HEK293 (cell line): ENCODE results near the gene ENO2.

Experiments
- AEBP2 ChIP-seq: fragments of 450-650 bp; formaldehyde crosslinking; IDR thresholded peaks from 2 replicates; pipeline ENCODE4 v1.5.1; 2016; ENCODE audit warnings: missing biosample characterization, missing genetic modification characterization, borderline replicate concordance
- IKZF3 ChIP-seq: fragments of 450-650 bp; IDR thresholded peaks from 2 replicates; pipeline ENCODE4 v1.5.0; 2018; ENCODE audit warnings: missing biosample characterization, mild to moderate bottlenecking, missing genetic modification characterization, moderate library complexity
- KLF9 ChIP-seq: fragments of 450-650 bp; formaldehyde crosslinking; IDR thresholded peaks from 2 replicates; pipeline ENCODE4 v1.5.1; 2016; ENCODE audit warnings: missing biosample characterization, missing genetic modification characterization, low read depth
- OVOL3 ChIP-seq: fragments of 450-650 bp; formaldehyde crosslinking; IDR thresholded peaks from 2 replicates; pipeline ENCODE4 v1.5.1; 2016; ENCODE audit warnings: missing biosample characterization, missing genetic modification characterization
- PRDM4 ChIP-seq: fragments of 450-650 bp; formaldehyde crosslinking; IDR thresholded peaks from 2 replicates; pipeline ENCODE4 v1.5.1; 2017; ENCODE audit warnings: missing biosample characterization, missing genetic modification characterization
- SETDB1 ChIP-seq: IDR thresholded peaks from one replicate; pipeline ENCODE4 v1.6.1; 2017; ENCODE audit warnings: mild to moderate bottlenecking, low read length, moderate library complexity, mixed read lengths; ENCODE audit not compliant: insufficient read length
- ZBTB11 ChIP-seq: fragments of 450-650 bp; formaldehyde crosslinking; conservative IDR thresholded peaks from 2 replicates; pipeline ENCODE4 v1.5.1; 2016; ENCODE audit warnings: low read depth, missing biosample characterization, missing genetic modification characterization
- ZBTB7A ChIP-seq: fragments of 450-650 bp; formaldehyde crosslinking; IDR thresholded peaks from 2 replicates; pipeline ENCODE4 v1.5.1; 2016; ENCODE audit warnings: low read depth, missing biosample characterization, missing genetic modification characterization
- ZEB2 ChIP-seq: fragments of 450-650 bp; formaldehyde crosslinking; IDR thresholded peaks from 2 replicates; pipeline ENCODE4 v1.5.1; 2016; ENCODE audit warnings: missing biosample characterization, missing genetic modification characterization
- ZNF10 ChIP-seq: fragments of 450-650 bp; formaldehyde crosslinking; IDR thresholded peaks from 2 replicates; pipeline ENCODE4 v1.5.1; 2017; ENCODE audit warnings: missing biosample characterization, missing genetic modification characterization
- ZNF146 ChIP-seq: fragments of 450-650 bp; formaldehyde crosslinking; IDR thresholded peaks from 2 replicates; pipeline ENCODE4 v1.5.1; 2016; ENCODE audit warnings: missing biosample characterization, missing genetic modification characterization
- ZNF169 ChIP-seq: fragments of 450-650 bp; formaldehyde crosslinking; IDR thresholded peaks from 2 replicates; pipeline ENCODE4 v1.5.1; 2016; ENCODE audit warnings: missing biosample characterization, missing genetic modification characterization
- ZNF248 ChIP-seq: fragments of 450-650 bp; formaldehyde crosslinking; IDR thresholded peaks from 2 replicates; pipeline ENCODE4 v1.5.1; 2017; ENCODE audit warnings: missing biosample characterization, missing genetic modification characterization
- ZNF266 ChIP-seq: fragments of 450-650 bp; formaldehyde crosslinking; IDR thresholded peaks from 2 replicates; pipeline ENCODE4 v1.5.1; 2016; ENCODE audit warnings: missing biosample characterization, missing genetic modification characterization, low read depth
- ZNF280D ChIP-seq: fragments of 450-650 bp; formaldehyde crosslinking; IDR thresholded peaks from 2 replicates; pipeline ENCODE4 v1.5.1; 2016; ENCODE audit warnings: missing biosample characterization, missing genetic modification characterization
- ZNF449 ChIP-seq: fragments of 450-650 bp; formaldehyde crosslinking; IDR thresholded peaks from 2 replicates; pipeline ENCODE4 v1.5.1; 2017; ENCODE audit warnings: missing biosample characterization, mild to moderate bottlenecking, missing genetic modification characterization, moderate library complexity
- ZNF518A ChIP-seq: fragments of 450-650 bp; formaldehyde crosslinking; conservative IDR thresholded peaks from 2 replicates; pipeline ENCODE4 v1.5.1; 2016; ENCODE audit warnings: low read depth, missing biosample characterization, missing genetic modification characterization
- ZNF548 ChIP-seq: fragments of 450-650 bp; formaldehyde crosslinking; IDR thresholded peaks from 2 replicates; pipeline ENCODE4 v1.5.1; 2016; ENCODE audit warnings: missing biosample characterization, missing genetic modification characterization
- ZNF621 ChIP-seq: fragments of 450-650 bp; formaldehyde crosslinking; IDR thresholded peaks from 2 replicates; pipeline ENCODE4 v1.5.1; 2017; ENCODE audit warnings: missing biosample characterization, missing genetic modification characterization
- ZNF629 ChIP-seq: fragments of 450-650 bp; formaldehyde crosslinking; IDR thresholded peaks from 2 replicates; pipeline ENCODE4 v1.5.1; 2017; ENCODE audit warnings: missing biosample characterization, missing genetic modification characterization
- ZNF670 ChIP-seq: fragments of 450-650 bp; formaldehyde crosslinking; IDR thresholded peaks from 2 replicates; pipeline ENCODE4 v1.5.1; 2016; ENCODE audit warnings: missing biosample characterization, missing genetic modification characterization, low read depth

Gene ENO2

GRCh38 chr12:6872073-6873048, 42.0 kb upstream of the ENO2 start (continued):
- peak; percentile 29; the same call in 1 of the 2 replicates for TF ChIP-seq PRDM4 (tag by site-specific recombination)
- TF ChIP-seq SETDB1 = no peak
- peak; percentile 91 for TF ChIP-seq ZBTB7A (tag by site-specific recombination)
- no peak for TF ChIP-seq ZNF548 (tag by site-specific recombination)
- TF ChIP-seq ZNF670 = no peak
- TF ChIP-seq ZBTB11 (tag by site-specific recombination) = no peak
- no peak; the same call in 1 of the 2 replicates for TF ChIP-seq ZEB2 (tag by site-specific recombination)
- TF ChIP-seq ZNF518A = no peak
- TF ChIP-seq ZNF10 (tag by site-specific recombination) = no peak
- TF ChIP-seq ZNF169 (tag by site-specific recombination) = no peak
- TF ChIP-seq ZNF248 = no peak
- TF ChIP-seq KLF9 = peak; percentile 99
- no peak for TF ChIP-seq OVOL3 (tag by site-specific recombination)
- TF ChIP-seq ZNF280D = no peak
- TF ChIP-seq ZNF449 (tag by site-specific recombination) = no peak
- no peak for TF ChIP-seq AEBP2
- no peak for TF ChIP-seq ZNF266 (tag by site-specific recombination)
- no peak for TF ChIP-seq ZNF146
- peak; percentile 43 for TF ChIP-seq ZNF629 (tag by site-specific recombination)
- no peak for TF ChIP-seq ZNF621
- no peak for TF ChIP-seq IKZF3 (tag by site-specific recombination)
